ENCODE results near the gene OR2T12. TPM values are rescaled to one million over a fixed set of nuclear protein-coding genes. Genes with fewer than 3 reads are reported as not detected.
"Not testable (repeated sequence)": the region's sequence is repeated elsewhere in the genome, so short reads cannot be mapped to it uniquely, and the experiment has no call there.

The OR2T12 gene
- total RNA-seq = not detected in 2 replicates
- long read RNA-seq = 0 reads

- no peak for TF ChIP-seq CTCF (IDR thresholded peaks at IDR 0.05)
- no peaks in the 10 kb centered on the region for H3K4me1 Mint-ChIP-seq (ENCODE audit: unreplicated experiment)
- no peaks in the 10 kb centered on the region for H3K27me3 Mint-ChIP-seq (ENCODE audit: unreplicated experiment)
- H3K9me3 Mint-ChIP-seq (ENCODE audit: unreplicated experiment) = peaks cover 39% of the 10 kb centered on the region
- peaks cover 2% of the 10 kb centered on the region for H3K36me3 Mint-ChIP-seq (ENCODE audit: unreplicated experiment)
- no peak within 1 kb of the TSS for H3K4me3 Mint-ChIP-seq (ENCODE audit: unreplicated experiment)
- H3K27ac Mint-ChIP-seq (ENCODE audit: unreplicated experiment) = no peak within 1 kb of the TSS
- no peak for DNase-seq (ENCODE audit: extremely low spot score, unreplicated experiment)
Observed at GRCh38 chr1:248303324-248303723, at the start of gene OR2T12. OR2T12 (minus strand) TSS chr1:248303424; CDS start chr1:248295578, 7,846 bp downstream.

- H3K4me1 Mint-ChIP-seq (ENCODE audit: unreplicated experiment) = no peaks in the 10 kb centered on the region
Observed at GRCh38 chr1:248348475-248348874, 45.3 kb upstream of the OR2T12 start, which contains the start of gene OR14C36. OR14C36 (plus strand) TSS chr1:248348775; CDS start chr1:248348775, 0 bp downstream.

DNA sequence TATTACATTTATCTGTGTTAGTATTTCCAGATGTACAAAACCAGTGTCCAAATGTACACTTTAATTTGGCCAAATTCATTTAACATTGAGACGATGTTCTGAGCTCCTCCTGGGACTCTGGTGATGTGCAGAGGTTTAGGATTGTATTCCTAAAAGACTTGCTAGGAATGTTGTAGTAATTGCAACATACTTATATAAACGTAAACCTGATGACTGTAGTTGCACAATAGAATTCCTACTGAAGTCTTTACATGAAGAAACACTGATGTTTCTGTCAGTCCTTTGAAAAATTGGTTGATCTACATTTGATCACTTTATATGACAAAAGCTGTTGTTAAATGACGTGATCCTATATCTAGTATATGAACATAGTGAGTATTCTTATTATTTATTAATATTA lies 40.2 kb upstream of the OR2T12 start:
- Mint-ChIP-seq H3K27me3 (ENCODE audit: unreplicated experiment) (no peaks in the 10 kb centered on the region), H3K9me3 (ENCODE audit: unreplicated experiment) (peaks cover 53% of the 10 kb centered on the region), H3K27ac (ENCODE audit: unreplicated experiment) (no peak overlapping the region), H3K4me3 (ENCODE audit: unreplicated experiment) (no peak overlapping the region), H3K36me3 (ENCODE audit: unreplicated experiment) (no peaks in the 10 kb centered on the region), H3K4me1 (ENCODE audit: unreplicated experiment) (no peaks in the 10 kb centered on the region)
- no peak for DNase-seq (ENCODE audit: extremely low spot score, unreplicated experiment)
- TF ChIP-seq CTCF (IDR thresholded peaks at IDR 0.05) = no peak

More at GRCh38 chr1:248348475-248348874, 45.3 kb upstream of the OR2T12 start, which contains the start of gene OR14C36:
- Mint-ChIP-seq H3K4me3 (ENCODE audit: unreplicated experiment) (no peak within 1 kb of the TSS), H3K36me3 (ENCODE audit: unreplicated experiment) (no peaks in the 10 kb centered on the region), H3K27me3 (ENCODE audit: unreplicated experiment) (no peaks in the 10 kb centered on the region), H3K9me3 (ENCODE audit: unreplicated experiment) (peaks cover 40% of the 10 kb centered on the region), H3K27ac (ENCODE audit: unreplicated experiment) (no peak within 1 kb of the TSS)
- no peak for DNase-seq (ENCODE audit: extremely low spot score, unreplicated experiment)
- no peak for TF ChIP-seq CTCF (IDR thresholded peaks at IDR 0.05)

DNA sequence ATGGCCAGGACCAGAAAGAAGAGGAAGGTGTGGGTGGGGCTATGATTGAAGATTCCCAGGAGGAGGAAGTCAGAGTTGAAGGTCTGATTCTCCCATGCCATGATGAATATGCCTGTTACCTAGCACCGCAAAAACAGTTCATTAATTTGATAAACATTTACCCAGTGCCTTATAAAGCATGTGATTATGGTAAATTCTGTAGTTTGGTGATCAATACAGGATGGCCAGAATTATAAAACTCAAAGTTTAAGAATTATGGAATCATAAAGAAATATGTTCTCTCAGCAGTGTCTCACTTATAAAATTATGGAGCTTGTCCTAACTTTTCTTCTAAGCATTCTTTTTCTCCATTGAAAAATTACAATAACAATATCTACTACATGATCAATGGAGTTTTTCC lies 21.2 kb upstream of the OR2T12 start, which contains the start of gene OR2M7:
Gene OR2M7 (minus strand): TSS at position 101 of the 400 bp plus-strand sequence. CDS start 0 bp downstream, at position 101.
- no peak within 1 kb of the TSS for H3K4me3 Mint-ChIP-seq (ENCODE audit: unreplicated experiment)
- no peaks in the 10 kb centered on the region for H3K36me3 Mint-ChIP-seq (ENCODE audit: unreplicated experiment)
- peaks cover 41% of the 10 kb centered on the region for H3K9me3 Mint-ChIP-seq (ENCODE audit: unreplicated experiment)
- H3K27ac Mint-ChIP-seq (ENCODE audit: unreplicated experiment) = no peak within 1 kb of the TSS
- H3K4me1 Mint-ChIP-seq (ENCODE audit: unreplicated experiment) = no peaks in the 10 kb centered on the region
- no peak for DNase-seq (ENCODE audit: extremely low spot score, unreplicated experiment)
- no peak for TF ChIP-seq CTCF (IDR thresholded peaks at IDR 0.05)
- no peaks in the 10 kb centered on the region for H3K27me3 Mint-ChIP-seq (ENCODE audit: unreplicated experiment)

DNA sequence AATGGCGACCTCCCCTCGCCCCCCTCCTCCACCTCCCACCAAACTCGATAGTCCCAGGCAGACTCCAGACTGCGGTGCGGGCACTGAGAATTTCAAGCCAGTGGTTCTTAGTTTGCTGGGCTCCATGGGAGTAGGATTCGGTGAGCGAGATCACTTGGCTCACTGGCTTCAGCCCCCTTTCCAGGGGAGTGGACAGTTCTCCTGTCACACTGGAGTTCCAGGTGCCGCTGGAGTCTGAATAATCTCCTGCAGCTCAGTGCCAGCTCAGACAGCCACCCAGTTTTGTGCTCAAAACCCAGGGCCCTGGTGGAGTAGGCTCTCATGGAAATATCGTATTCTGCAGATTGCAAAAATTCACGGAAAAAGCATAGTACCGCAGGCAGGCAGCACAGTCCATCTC lies 13.6 kb upstream of the OR2T12 start:
- H3K27ac Mint-ChIP-seq (ENCODE audit: unreplicated experiment) = no peak overlapping the region
- H3K4me3 Mint-ChIP-seq (ENCODE audit: unreplicated experiment) = no peak overlapping the region
- DNase-seq (ENCODE audit: extremely low spot score, unreplicated experiment) = no peak
- H3K27me3 Mint-ChIP-seq (ENCODE audit: unreplicated experiment) = no peaks in the 10 kb centered on the region
- no peaks in the 10 kb centered on the region for H3K36me3 Mint-ChIP-seq (ENCODE audit: unreplicated experiment)
- no peaks in the 10 kb centered on the region for H3K4me1 Mint-ChIP-seq (ENCODE audit: unreplicated experiment)
- TF ChIP-seq CTCF (IDR thresholded peaks at IDR 0.05) = no peak
- H3K9me3 Mint-ChIP-seq (ENCODE audit: unreplicated experiment) = peaks cover 66% of the 10 kb centered on the region

GRCh38 chr1:248306740-248307139 lies 3.5 kb upstream of the OR2T12 start:
- DNase-seq (ENCODE audit: extremely low spot score, unreplicated experiment); H3K27ac Mint-ChIP-seq (ENCODE audit: unreplicated experiment); H3K27me3 Mint-ChIP-seq (ENCODE audit: unreplicated experiment); H3K4me1 Mint-ChIP-seq (ENCODE audit: unreplicated experiment); H3K36me3 Mint-ChIP-seq (ENCODE audit: unreplicated experiment); H3K4me3 Mint-ChIP-seq (ENCODE audit: unreplicated experiment): not testable (repeated sequence)
- peaks cover 55% of the 10 kb centered on the region for H3K9me3 Mint-ChIP-seq (ENCODE audit: unreplicated experiment)

Measured in osteocyte (in vitro differentiated cells).